ENCODE measurements around the gene MRFAP1L1.
"Not testable (repeated sequence)": the region's sequence is repeated elsewhere in the genome, so short reads cannot be mapped to it uniquely, and the experiment has no call there.

- TF ChIP-seq ZSCAN23 (tag by site-specific recombination; IDR thresholded peaks at IDR 0.05); ZNF645 (tag by site-specific recombination; IDR thresholded peaks at IDR 0.05); REST (tag by site-specific recombination; IDR thresholded peaks at IDR 0.05); KLF1 (tag by site-specific recombination; IDR thresholded peaks at IDR 0.05); ZNF830 (tag by site-specific recombination; IDR thresholded peaks at IDR 0.05; ENCODE audit: low read depth); CTCF (tag by site-specific recombination; IDR thresholded peaks at IDR 0.05); ZNF214 (tag by site-specific recombination; IDR thresholded peaks at IDR 0.05; ENCODE audit: borderline replicate concordance); REPIN1 (tag by site-specific recombination; IDR thresholded peaks at IDR 0.05; ENCODE audit: low read depth): not testable (repeated sequence)
These were observed 37.0 kb downstream of the MRFAP1L1 start for GRCh38 chr4:6672541-6673190.

Measured in HEK293 (cell line).